HG03575 (cell line): ENCODE data around the gene CLDND2.

ENCODE experiments used
- ATAC-seq: cut with Tn5 transposase; IDR thresholded peaks from one replicate; pipeline ENCODE4 v1.9.1; 2021; ENCODE audit not compliant: unreplicated experiment, insufficient number of reproducible peaks, low FRiP score; ENCODE audit errors: extremely low read depth

Gene CLDND2

GRCh38 chr19:51318687-51319648 is 49.8 kb downstream of the CLDND2 start:
- ATAC-seq = no peak

GRCh38 chr19:51317968-51318367 is 50.8 kb downstream of the CLDND2 start:
- ATAC-seq = no peak

GRCh38 chr19:51317376-51317775 is 51.4 kb downstream of the CLDND2 start:
- no peak for ATAC-seq
